22Rv1 (cell line): Measurements from ENCODE around the gene AGRP.

Source experiments
- CTCF ChIP-seq: fragments of 450-650 bp; IDR thresholded peaks from 2 replicates; pipeline ENCODE4 v1.5.1; 2017; ENCODE audit warnings: mild to moderate bottlenecking
- ZFX ChIP-seq: fragments of 450-650 bp; IDR thresholded peaks from 2 replicates; pipeline ENCODE4 v1.6.1; 2017; ENCODE audit warnings: antibody characterized with exemption, borderline replicate concordance

GRCh38 chr16:67442581-67443255 lies 40.6 kb downstream of the AGRP start:
- TF ChIP-seq CTCF (no peak), ZFX (no peak)
